Ishikawa (cell line): Measurements from ENCODE around the gene CMTR1.
A peak's percentile ranks its signal among the peaks of the same experiment; 100 is the strongest.

Experiments used
- CEBPB ChIP-seq: IDR thresholded peaks from 2 replicates; pipeline ENCODE4 v1.6.1; 2012
- CREB1 ChIP-seq: IDR thresholded peaks from 2 replicates; pipeline ENCODE4 v1.6.1; 2012; ENCODE audit warnings: low read depth
- EGR1 ChIP-seq: IDR thresholded peaks from 2 replicates; pipeline ENCODE4 v1.6.1; 2012
- EP300 ChIP-seq: IDR thresholded peaks from 2 replicates; pipeline ENCODE4 v1.6.1; 2012; ENCODE audit warnings: borderline replicate concordance
- FOXM1 ChIP-seq: IDR thresholded peaks from 2 replicates; pipeline ENCODE4 v1.6.1; 2012; ENCODE audit warnings: low read depth, borderline replicate concordance
- NFIC ChIP-seq: IDR thresholded peaks from 2 replicates; pipeline ENCODE4 v1.6.1; 2012
- RAD21 ChIP-seq: IDR thresholded peaks from 2 replicates; pipeline ENCODE4 v1.6.1; 2012; ENCODE audit warnings: low read depth
- TAF1 ChIP-seq: IDR thresholded peaks from 2 replicates; pipeline ENCODE4 v1.6.1; 2012; ENCODE audit warnings: low read depth, mild to moderate bottlenecking
- TCF12 ChIP-seq: IDR thresholded peaks from 2 replicates; pipeline ENCODE4 v1.6.1; 2012; ENCODE audit warnings: low read depth
- TEAD4 ChIP-seq: IDR thresholded peaks from 2 replicates; pipeline ENCODE4 v1.6.1; 2012
- YY1 ChIP-seq: IDR thresholded peaks from 2 replicates; pipeline ENCODE4 v1.6.1; 2012; ENCODE audit warnings: low read depth
- ZBTB7A ChIP-seq: IDR thresholded peaks from 2 replicates; pipeline ENCODE4 v1.6.1; 2012; ENCODE audit warnings: low read depth
- TF ChIP-seq, protein P1 (sequence below): IDR thresholded peaks from 2 replicates; pipeline ENCODE4 v1.6.1; 2012
- TF ChIP-seq, protein P2 (sequence below): IDR thresholded peaks from 2 replicates; pipeline ENCODE4 v1.6.1; 2012
- TF ChIP-seq, protein P3 (sequence below): IDR thresholded peaks from 2 replicates; pipeline ENCODE4 v1.6.1; 2012; ENCODE audit warnings: low read depth, mild to moderate bottlenecking

Gene CMTR1

DNA sequence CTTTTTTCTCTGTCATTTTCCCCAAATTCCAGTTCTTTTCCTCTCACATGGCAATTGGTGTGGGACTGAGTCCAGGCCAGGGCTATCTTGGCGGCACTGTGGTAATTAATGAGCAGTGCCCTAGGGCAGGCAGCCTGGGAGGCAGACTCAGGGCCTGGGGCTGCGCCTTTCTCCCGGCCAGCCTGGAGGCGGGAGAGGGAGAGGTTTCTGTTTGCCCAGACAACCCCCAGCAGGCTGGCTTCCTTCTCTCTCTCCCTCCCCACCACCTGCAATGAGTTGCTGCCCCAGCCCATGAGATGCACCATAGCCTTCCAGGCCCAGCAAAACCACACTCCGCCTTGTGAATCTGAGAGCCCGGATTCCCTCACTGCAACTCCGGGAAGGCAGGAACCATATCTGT lies 81.8 kb downstream of the CMTR1 start:
- TF ChIP-seq EP300 (no peak), TCF12 (no peak), TEAD4 (no peak), CREB1 (no peak), EGR1 (no peak), YY1 (no peak), TAF1 (no peak), ZBTB7A (no peak), FOXM1 (no peak), CEBPB (no peak), RAD21 (no peak)
- TF ChIP-seq, protein P1, sequence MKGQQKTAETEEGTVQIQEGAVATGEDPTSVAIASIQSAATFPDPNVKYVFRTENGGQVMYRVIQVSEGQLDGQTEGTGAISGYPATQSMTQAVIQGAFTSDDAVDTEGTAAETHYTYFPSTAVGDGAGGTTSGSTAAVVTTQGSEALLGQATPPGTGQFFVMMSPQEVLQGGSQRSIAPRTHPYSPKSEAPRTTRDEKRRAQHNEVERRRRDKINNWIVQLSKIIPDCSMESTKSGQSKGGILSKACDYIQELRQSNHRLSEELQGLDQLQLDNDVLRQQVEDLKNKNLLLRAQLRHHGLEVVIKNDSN, result no peak
- TF ChIP-seq, protein P2, sequence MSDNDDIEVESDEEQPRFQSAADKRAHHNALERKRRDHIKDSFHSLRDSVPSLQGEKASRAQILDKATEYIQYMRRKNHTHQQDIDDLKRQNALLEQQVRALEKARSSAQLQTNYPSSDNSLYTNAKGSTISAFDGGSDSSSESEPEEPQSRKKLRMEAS, result no peak
- TF ChIP-seq, protein P3, sequence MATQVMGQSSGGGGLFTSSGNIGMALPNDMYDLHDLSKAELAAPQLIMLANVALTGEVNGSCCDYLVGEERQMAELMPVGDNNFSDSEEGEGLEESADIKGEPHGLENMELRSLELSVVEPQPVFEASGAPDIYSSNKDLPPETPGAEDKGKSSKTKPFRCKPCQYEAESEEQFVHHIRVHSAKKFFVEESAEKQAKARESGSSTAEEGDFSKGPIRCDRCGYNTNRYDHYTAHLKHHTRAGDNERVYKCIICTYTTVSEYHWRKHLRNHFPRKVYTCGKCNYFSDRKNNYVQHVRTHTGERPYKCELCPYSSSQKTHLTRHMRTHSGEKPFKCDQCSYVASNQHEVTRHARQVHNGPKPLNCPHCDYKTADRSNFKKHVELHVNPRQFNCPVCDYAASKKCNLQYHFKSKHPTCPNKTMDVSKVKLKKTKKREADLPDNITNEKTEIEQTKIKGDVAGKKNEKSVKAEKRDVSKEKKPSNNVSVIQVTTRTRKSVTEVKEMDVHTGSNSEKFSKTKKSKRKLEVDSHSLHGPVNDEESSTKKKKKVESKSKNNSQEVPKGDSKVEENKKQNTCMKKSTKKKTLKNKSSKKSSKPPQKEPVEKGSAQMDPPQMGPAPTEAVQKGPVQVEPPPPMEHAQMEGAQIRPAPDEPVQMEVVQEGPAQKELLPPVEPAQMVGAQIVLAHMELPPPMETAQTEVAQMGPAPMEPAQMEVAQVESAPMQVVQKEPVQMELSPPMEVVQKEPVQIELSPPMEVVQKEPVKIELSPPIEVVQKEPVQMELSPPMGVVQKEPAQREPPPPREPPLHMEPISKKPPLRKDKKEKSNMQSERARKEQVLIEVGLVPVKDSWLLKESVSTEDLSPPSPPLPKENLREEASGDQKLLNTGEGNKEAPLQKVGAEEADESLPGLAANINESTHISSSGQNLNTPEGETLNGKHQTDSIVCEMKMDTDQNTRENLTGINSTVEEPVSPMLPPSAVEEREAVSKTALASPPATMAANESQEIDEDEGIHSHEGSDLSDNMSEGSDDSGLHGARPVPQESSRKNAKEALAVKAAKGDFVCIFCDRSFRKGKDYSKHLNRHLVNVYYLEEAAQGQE, result no peak

GRCh38 chr6:37515712-37516075 lies 82.7 kb downstream of the CMTR1 start:
- TF ChIP-seq NFIC (no peak), EGR1 (no peak), CEBPB (no peak), CREB1 (no peak), RAD21 (no peak), FOXM1 (no peak), TAF1 (no peak), YY1 (no peak), TCF12 (no peak), ZBTB7A (no peak)
- TF ChIP-seq, protein P3, result no peak
- TF ChIP-seq, protein P1, result no peak

- no peak for TF ChIP-seq YY1
- no peak for TF ChIP-seq ZBTB7A
- TF ChIP-seq CREB1, result no peak
- peak; percentile 59; the same call in 1 of the 2 replicates for TF ChIP-seq NFIC
- TF ChIP-seq, protein P2, result no peak
- TF ChIP-seq, protein P1, result peak; percentile 73
- no peak for TF ChIP-seq EP300
- TF ChIP-seq FOXM1, result no peak
Observed at GRCh38 chr6:37516076-37516919, 83.3 kb downstream of the CMTR1 start.

GRCh38 chr6:37516920-37517405 lies 83.9 kb downstream of the CMTR1 start:
- TF ChIP-seq CREB1 (no peak), EP300 (no peak), YY1 (no peak), EGR1 (no peak)
- TF ChIP-seq, protein P2, result no peak

DNA sequence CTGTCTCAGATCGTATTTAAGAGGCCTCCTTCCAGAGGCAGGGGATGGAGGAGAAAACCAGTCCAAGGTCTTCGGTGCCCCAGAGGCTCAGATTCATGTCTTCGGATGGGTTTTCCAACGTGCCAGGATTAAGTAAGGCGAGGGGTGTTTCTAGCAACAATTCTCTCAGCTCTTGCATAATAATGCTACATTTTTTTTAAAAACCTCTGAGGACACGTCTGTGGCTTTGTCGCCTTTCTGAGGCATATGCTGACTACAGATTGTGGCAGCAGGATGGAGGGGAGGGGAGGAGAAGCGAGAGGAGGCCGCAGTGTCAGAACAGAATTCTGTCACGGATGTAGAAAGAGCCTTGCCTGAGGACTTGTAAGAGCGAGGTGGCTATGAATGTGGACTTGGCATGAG lies 84.4 kb downstream of the CMTR1 start:
- TF ChIP-seq CEBPB, result no peak
- TF ChIP-seq TAF1, result no peak
- no peak for TF ChIP-seq RAD21
- TF ChIP-seq, protein P2, result no peak
- TF ChIP-seq NFIC, result no peak
- TF ChIP-seq YY1, result no peak
- TF ChIP-seq, protein P3, result no peak
- TF ChIP-seq EGR1, result no peak
- TF ChIP-seq ZBTB7A, result no peak
- no peak for TF ChIP-seq CREB1
- TF ChIP-seq, protein P1, result no peak
